GM19351 (cell line): ENCODE data around the gene TRIM32.
"Not testable (repeated sequence)": the region's sequence is repeated elsewhere in the genome, so short reads cannot be mapped to it uniquely, and the experiment has no call there.

Experiments used
- ATAC-seq: cut with Tn5 transposase; IDR thresholded peaks from one replicate; pipeline ENCODE4 v1.9.1; 2021; ENCODE audit warnings: mild to moderate bottlenecking, moderate library complexity; ENCODE audit not compliant: unreplicated experiment

Gene TRIM32

DNA sequence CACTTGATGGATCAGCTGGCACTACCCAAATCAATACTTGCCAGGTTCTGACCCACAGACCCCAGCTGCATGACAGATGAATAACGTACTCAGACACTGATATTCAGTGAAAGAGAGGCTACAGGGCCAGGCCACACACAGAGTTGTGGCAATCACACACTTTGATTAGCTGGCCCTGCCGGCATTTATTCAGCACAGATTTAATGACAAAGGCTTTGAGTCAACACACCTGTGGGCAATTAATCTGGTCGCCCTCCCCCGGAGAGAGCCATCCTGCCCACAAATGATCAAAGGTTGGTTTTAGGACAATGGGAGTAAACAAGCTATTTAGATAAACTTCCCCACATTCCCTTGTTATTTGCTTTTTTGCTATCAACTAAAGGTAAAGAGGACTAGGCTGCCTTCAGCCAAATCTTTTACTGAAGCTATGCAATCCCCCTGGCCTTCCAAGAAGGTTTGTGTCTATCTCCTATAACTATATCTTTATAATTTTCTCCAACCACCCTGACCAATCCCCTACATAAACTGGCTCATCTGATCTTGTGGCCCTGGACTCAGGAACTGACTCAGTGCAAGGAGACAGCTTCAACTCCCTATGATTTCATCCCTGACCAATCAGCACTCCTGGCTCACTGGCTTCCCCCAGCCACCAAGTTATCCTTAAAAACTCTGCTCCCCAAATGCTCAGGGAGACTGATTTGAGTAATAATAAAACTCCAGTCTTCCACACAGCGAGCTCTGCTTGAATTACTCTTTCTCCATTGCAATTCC lies 12.7 kb upstream of the TRIM32 start:
- ATAC-seq = no peak

- ATAC-seq = no peak
These were observed 3.6 kb upstream of the TRIM32 start for GRCh38 chr9:116683535-116683934.

DNA sequence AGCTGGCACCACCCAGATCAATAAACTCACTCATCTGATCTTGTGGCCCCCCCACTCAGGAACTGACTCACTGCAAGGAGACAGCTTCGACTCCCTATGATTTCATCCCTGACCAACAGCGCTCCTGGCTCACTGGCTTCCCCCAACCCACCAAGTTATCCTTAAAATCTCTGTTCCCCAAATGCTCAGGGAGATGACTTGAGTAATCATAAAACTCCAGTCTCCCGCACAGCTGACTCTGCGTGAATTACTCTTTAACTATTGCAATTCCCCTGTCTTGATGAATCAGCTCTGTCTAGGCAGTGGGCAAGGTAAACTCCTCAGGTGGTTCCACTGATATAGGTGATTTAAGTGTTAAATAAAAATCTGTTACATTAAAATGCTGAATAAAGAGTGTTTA lies 1.9 kb upstream of the TRIM32 start:
- ATAC-seq = no peak

GRCh38 chr9:116686135-116686534 lies 970 bp upstream of the TRIM32 start:
- no peak for ATAC-seq

DNA sequence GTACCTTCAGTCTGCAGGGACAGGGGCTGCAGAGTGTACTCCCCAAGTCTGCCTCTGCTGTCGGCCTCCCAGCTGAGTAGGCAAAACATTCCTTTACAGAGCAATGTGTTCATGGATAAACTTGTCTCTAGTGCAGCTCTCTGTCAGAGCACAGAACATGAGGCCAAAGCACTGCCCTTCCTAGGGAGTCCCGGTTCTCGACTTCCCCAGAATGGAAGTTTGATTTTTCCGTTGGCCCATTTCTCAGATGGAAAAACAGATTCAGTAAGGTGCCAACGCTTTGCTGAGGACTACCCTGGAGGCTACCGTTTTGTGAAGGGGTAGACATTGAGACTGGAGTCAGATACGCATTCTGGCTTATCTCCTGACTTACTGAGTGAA lies 422 bp upstream of the TRIM32 start:
- peak; percentile 37 for ATAC-seq

DNA sequence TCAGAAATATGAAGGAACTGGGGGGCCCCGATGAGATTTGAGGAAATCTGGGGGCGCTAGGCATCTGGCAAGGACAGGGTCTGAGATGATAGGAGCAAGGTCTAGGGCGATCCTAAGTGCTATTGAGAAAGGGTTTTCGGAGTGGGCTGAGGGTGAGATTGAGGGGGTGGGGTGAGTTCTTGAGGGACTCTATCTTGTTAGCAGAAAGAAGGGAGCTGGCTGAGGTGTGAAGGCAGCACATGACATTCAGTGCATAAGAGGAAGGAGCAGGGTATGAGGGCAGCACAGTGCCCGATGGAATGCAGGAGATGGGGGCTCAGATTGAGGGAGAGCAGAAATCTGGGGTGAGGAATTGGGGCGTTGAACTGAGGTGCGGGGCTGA lies 640 bp downstream of the TRIM32 start:
- peak; percentile 0 for ATAC-seq

- ATAC-seq = no peak
These were observed 1.8 kb downstream of the TRIM32 start for GRCh38 chr9:116688806-116689485.

DNA sequence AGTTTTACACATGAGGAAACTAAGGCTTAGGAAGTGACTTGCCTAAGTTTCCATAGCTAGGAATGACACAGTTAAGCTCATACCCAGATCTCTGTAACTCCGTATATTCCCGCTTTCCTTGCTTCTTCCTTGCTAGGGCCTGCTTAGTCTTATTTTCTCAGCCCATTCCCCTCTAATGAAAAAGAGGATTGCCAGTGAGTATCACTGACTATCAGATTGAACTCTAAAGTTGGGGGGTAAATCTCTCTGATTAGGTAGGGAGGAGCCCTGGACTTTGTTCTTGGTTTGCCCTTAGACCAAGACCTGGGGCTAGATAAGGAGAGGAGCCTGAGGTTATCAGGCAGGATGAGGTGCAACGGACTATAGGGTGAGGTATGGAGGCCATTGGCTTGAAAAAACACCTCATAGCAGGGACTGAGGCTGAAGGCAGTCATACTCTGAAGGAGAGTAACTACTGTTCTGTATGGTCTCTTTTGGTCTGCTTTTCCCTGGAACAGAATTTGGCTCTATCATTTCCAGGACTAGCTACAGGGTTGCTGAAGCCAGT lies 2.5 kb downstream of the TRIM32 start:
- ATAC-seq = no peak

- ATAC-seq = not testable (repeated sequence)
These were observed 3.7 kb downstream of the TRIM32 start for GRCh38 chr9:116690805-116691204.

- ATAC-seq = no peak
These were observed 4.5 kb downstream of the TRIM32 start for GRCh38 chr9:116691607-116692006.

DNA sequence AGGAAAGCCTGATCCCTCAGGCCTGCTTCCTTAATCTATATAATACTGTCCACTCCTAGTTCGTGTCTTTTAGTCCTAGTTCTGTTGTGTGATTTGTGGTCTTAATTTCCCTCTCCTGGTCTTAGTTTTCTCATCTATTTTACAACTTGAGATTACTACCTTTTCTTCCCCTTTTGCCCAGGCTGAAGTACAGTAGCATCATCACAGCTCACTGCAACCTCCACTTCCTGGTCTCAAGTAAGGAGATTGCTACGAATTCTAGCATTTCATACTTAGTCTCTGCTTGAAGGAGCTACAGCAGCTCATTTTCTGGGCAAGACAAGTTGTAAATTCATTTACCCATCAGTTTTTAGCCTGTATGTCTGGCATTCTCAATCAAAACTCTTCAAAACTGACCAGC lies 5.5 kb downstream of the TRIM32 start:
- ATAC-seq = no peak

GRCh38 chr9:116693233-116693731 lies 6.2 kb downstream of the TRIM32 start:
- no peak for ATAC-seq

GRCh38 chr9:116694785-116695291 lies 7.7 kb downstream of the TRIM32 start:
- no peak for ATAC-seq

GRCh38 chr9:116695438-116695837 lies 8.3 kb downstream of the TRIM32 start:
- no peak for ATAC-seq

- no peak for ATAC-seq
These were observed 10.3 kb downstream of the TRIM32 start for GRCh38 chr9:116697362-116697761.

GRCh38 chr9:116697887-116698286 lies 10.8 kb downstream of the TRIM32 start:
- no peak for ATAC-seq

DNA sequence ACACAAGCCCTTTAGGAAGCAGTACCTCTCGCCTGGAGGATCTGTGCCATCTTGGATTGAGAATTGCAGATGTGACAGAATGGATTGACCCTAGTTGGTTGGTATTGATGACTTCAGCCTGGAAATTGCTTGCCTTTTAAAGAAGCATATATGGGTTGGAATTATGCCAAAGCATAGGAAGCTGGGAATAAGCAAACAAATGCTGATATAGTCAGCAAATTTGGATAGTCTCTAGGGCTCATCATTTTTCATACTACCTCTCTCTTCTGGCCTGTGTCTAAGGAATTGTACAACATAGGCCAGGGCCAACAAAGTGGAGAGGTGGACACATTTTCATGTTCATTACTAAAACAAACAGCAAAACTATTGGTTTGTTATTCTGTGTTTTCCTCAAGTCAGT lies 13.2 kb downstream of the TRIM32 start:
- ATAC-seq = no peak

DNA sequence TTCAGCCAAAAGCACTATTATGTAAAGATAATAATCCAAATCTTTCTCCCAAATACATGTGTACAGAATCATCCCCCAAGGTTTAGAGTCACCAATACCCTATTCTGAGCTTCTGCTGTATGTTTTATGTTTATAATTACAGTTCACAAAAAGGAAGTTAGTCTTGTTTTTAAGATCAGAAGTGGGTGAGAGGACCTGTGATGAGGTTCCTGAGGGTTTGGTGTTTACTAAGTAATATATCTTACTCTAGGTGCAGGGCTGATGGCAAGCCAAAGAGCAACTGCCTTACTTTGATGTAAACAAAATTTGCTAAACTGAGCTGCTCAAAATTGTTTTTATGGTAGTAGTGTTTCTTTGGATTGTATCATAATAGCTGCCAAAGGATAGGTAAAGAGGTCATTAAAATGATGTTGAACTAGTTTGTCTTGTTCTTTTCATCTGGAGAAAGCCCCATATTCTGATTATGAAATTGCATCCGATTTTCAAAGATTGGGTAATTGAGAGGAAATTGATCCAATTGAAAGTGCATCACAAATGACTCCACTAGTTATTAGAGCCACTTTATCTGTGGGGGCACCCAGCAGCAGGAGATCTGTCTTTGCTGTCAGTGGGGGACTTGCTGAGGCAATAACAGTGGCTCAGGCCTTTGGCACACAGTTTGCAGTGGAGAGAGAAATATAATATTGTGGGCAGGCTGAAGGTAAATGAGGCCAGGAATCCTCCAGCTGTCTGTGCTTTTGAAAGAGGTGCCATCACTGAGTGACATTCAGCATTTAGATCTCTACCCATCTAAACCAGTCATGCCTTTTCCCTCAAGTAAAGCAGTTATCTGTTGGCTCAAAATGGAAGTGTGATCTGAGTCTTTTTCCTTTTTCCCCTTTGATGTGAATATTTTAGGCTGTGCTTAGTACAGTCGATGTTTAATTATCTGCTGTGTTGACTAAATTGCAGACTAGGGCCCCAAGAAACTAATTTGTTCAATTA lies 14.1 kb downstream of the TRIM32 start:
- ATAC-seq = peak; percentile 37

- no peak for ATAC-seq
These were observed 15.0 kb downstream of the TRIM32 start for GRCh38 chr9:116701940-116702642.

DNA sequence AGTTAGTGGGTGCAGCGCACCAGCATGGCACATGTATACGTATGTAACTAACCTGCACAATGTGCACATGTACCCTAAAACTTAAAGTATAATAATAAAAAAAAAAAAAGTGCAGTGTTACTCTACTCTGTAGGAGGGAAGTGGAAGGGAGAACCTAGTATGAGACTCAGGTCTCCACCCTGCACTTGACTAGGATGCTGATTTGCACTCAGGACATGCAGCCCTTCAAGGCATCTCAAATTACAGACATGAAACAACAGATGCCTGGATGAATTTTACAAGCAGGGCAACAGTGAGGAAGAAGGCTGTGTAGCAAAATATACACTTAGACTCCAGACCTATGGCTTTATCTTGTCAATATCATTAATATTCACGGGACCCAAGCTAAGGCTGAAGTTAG lies 16.5 kb downstream of the TRIM32 start:
- ATAC-seq = no peak
